ENCODE results near the gene GNB5.
"Not testable (repeated sequence)": the region's sequence is repeated elsewhere in the genome, so short reads cannot be mapped to it uniquely, and the experiment has no call there.

The GNB5 gene

DNA sequence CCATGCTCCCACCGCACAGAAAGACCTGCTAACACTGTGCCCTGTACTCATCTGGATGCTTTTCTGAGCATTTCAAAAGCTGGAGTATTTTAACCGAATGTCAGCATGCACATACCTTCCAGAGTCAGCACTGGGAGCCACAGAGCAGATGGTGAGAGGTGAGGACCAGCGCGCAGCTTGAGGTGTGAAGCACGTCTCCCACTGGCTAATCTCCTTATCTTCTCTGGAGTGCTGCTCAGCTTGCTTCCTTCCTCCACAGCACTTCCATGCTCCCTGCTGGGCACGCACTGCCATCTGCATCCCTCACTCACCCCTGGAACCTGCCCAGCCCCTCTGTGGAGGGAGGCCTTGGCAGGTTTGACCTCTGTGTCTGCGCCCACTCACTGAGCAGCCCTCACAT is at the start of gene GNB5:
GNB5 (minus strand) TSS at position 186 of the 400 bp plus-strand sequence. CDS start 6,716 bp downstream, outside the sequence.
- DNase-seq, result no peak
- in situ Hi-C loops (cut with HindIII; ENCODE audit: low pct_ligation_motif_present, low pct_unique_long_range_greater_than_20kb, low sequenced_read_pairs), result no loop called here

DNA sequence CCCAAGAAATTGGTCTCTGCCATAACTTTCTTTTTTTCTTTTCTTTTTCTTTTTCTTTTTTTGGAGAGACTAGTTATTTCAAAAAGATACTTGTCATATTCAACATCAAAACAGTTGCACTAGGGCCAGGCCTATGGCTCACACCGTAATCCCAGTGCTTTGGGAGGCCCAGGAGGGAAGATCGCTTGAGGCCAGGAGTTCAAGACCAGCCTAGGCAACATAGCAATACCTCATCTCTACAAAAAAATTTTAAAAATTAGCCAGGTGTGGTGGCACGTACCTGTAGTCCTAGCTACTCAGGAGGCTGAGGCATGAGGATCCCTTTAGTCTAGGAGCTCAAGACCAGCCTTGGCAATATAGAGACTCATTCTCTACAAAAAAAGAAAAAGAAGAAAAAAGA is 49.0 kb upstream of the GNB5 start:
- in situ Hi-C loops (cut with HindIII; ENCODE audit: low pct_ligation_motif_present, low pct_unique_long_range_greater_than_20kb, low sequenced_read_pairs), result no loop called here
- no peak for DNase-seq

- in situ Hi-C loops (cut with HindIII; ENCODE audit: low pct_ligation_motif_present, low pct_unique_long_range_greater_than_20kb, low sequenced_read_pairs); DNase-seq: not testable (repeated sequence)
These were observed 47.9 kb upstream of the GNB5 start for GRCh38 chr15:52238989-52239525.

DNA sequence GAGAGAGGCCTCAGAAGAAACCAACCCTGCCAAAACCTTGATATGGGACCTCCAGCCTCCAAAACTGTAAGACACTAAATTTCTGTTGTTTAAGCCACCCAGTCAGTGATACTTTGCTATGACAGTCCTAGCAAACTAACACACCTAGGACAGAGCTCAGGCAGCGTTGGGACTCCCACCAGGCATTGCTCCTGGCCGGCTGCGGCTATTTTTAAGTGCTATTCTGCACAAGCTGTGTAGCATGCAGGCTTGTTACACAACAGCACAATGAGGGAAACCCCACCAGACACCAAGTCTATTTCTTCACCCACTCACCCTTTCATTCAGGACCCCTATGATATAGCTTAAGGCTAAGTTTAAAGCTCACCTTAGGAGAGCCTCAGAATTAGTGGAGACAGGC is 47.0 kb upstream of the GNB5 start:
- DNase-seq, result no peak
- in situ Hi-C loops (cut with HindIII; ENCODE audit: low pct_ligation_motif_present, low pct_unique_long_range_greater_than_20kb, low sequenced_read_pairs), result no loop called here

GRCh38 chr15:52236013-52236412 is 44.8 kb upstream of the GNB5 start:
- in situ Hi-C loops (cut with HindIII; ENCODE audit: low pct_ligation_motif_present, low pct_unique_long_range_greater_than_20kb, low sequenced_read_pairs), result no loop called here
- no peak for DNase-seq

DNA sequence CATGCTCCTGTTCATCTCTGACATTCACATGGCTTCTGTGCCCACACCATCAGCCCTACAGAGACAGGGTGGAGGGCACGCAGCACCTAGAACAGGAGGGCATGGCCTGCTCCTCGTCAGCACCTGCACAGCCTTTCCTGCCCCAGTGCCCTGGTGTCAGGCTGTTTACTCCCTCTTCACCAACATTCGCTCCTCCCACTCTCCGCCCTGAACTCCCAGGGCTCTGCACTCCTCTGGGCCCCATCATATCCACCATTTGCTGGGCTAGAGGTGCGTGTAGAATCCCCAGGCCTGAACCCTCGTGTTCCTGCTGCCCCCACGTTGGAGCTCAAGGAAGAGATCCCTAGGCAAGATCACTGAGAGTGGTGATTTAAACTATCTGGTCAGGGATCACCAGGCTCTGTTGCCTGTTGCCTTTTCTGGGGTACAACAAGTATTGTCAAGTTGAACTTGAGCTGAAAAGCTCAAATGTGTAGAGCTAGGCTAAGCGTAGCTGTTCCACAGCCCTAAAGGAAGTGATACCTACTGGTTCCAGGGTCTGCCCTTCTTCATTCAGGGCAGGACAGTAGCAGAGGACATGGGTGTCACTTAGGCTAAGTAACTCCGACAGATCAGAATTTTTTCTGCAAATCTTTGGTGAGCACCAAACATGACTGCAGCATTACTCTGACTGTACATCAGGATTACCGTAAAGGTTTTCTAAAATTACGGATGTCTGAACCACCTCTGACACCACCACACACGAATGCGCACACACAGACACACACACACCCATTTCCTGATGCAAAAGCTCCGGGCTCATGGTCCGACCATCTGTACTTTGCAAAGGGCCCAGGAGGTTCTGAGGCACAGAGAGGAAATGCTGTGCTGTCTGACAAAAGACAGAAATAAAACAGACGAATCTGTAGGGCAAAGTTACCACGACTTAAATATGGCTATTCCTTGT is 43.7 kb upstream of the GNB5 start:
- in situ Hi-C loops (cut with HindIII; ENCODE audit: low pct_ligation_motif_present, low pct_unique_long_range_greater_than_20kb, low sequenced_read_pairs), result no loop called here
- no peak for DNase-seq

DNA sequence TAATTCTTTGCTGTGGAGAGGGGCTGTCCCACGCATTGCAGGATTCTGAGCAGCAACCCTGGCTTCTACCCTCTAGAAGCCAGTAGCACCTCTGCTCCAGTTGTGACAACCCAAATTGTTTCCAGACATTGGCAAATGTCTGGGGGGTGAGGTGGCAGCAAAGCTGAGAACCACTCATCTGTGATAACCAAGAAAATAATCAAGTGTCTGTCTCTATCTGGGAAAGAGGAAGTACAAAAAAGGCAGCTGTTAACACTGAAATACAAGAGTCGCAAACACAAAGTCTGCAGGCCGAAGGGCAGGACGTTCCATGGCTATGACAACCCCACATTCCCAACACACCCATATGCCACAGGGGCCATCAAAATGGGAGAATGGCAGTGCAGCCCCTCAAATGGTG is 42.2 kb upstream of the GNB5 start:
- in situ Hi-C loops (cut with HindIII; ENCODE audit: low pct_ligation_motif_present, low pct_unique_long_range_greater_than_20kb, low sequenced_read_pairs), result no loop called here
- DNase-seq, result no peak

- in situ Hi-C loops (cut with HindIII; ENCODE audit: low pct_ligation_motif_present, low pct_unique_long_range_greater_than_20kb, low sequenced_read_pairs), result no loop called here
These were observed 41.1 kb upstream of the GNB5 start for GRCh38 chr15:52232327-52232726.

GRCh38 chr15:52230073-52230472 is 38.9 kb upstream of the GNB5 start:
- in situ Hi-C loops (cut with HindIII; ENCODE audit: low pct_ligation_motif_present, low pct_unique_long_range_greater_than_20kb, low sequenced_read_pairs), result no loop called here
- DNase-seq, result no peak

More at GRCh38 chr15:52232327-52232726, 41.1 kb upstream of the GNB5 start:
- DNase-seq, result no peak

GRCh38 chr15:52228921-52229320 is 37.7 kb upstream of the GNB5 start:
- in situ Hi-C loops (cut with HindIII; ENCODE audit: low pct_ligation_motif_present, low pct_unique_long_range_greater_than_20kb, low sequenced_read_pairs), result no loop called here

GRCh38 chr15:52227456-52227855 is 36.3 kb upstream of the GNB5 start:
- in situ Hi-C loops (cut with HindIII; ENCODE audit: low pct_ligation_motif_present, low pct_unique_long_range_greater_than_20kb, low sequenced_read_pairs), result no loop called here
- peak; percentile 75 for DNase-seq

More at GRCh38 chr15:52228921-52229320, 37.7 kb upstream of the GNB5 start:
- DNase-seq, result peak; percentile 29

GRCh38 chr15:52225230-52225629 is 34.0 kb upstream of the GNB5 start:
- no peak for DNase-seq
- in situ Hi-C loops (cut with HindIII; ENCODE audit: low pct_ligation_motif_present, low pct_unique_long_range_greater_than_20kb, low sequenced_read_pairs), result no loop called here

- no peak for DNase-seq
- in situ Hi-C loops (cut with HindIII; ENCODE audit: low pct_ligation_motif_present, low pct_unique_long_range_greater_than_20kb, low sequenced_read_pairs), result no loop called here
These were observed 33.0 kb upstream of the GNB5 start for GRCh38 chr15:52224211-52224610.

- DNase-seq, result no peak
- in situ Hi-C loops (cut with HindIII; ENCODE audit: low pct_ligation_motif_present, low pct_unique_long_range_greater_than_20kb, low sequenced_read_pairs), result no loop called here
These were observed 30.5 kb upstream of the GNB5 start for GRCh38 chr15:52221730-52222129.

DNA sequence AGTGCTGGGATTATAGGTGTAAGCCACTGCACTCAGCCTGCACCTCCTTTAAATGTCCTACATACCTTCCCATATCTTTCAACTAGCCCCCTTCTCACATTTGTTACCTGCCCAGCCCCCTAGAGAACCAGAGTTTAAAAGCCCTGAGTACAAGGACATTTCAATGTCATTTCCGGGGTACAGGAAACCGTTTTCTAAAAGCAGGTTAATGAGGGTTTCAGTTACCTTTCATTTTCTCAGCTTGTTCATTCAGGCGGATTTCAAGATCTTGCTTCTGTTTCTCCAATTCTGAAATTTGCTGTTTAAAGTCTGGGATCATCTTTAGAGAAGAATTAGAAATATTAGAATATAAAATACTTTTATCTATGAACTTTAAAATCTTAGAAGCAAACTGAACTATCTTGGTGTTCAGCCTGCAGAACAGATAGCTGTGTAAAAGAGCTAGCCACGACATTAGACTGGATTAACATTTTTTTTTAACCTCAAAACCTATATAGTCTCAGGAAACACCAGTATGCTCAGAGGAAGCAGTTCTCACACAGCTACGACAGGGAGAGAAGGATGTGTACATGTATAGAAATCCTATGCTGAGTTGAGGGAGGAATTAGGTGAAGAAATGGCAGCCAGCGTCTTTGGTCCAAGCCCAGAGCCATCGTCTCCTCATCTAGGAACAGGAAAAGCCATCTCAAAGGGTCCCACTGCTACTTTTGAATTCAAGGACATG is 29.9 kb upstream of the GNB5 start:
- DNase-seq, result no peak
- in situ Hi-C loops (cut with HindIII; ENCODE audit: low pct_ligation_motif_present, low pct_unique_long_range_greater_than_20kb, low sequenced_read_pairs), result no loop called here

DNA sequence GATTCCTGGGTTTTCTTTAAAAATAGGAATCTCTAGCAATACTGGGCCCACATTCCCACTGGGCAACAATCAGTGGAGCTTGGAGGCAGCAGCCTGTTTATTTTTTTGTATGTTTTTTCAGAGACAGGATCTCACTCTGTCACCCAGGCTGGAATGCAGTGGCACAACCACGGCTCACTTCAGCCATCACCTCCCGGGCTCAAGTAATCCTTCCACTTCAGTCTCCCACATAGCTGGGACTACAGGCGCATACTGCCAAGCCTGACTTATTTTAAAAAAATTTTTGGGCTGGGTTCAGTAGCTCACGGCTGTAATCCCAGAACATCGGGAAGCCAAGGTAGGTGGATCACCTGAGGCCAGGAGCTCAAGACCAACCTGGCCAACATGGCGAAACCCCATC is 29.1 kb upstream of the GNB5 start:
- DNase-seq, result no peak
- in situ Hi-C loops (cut with HindIII; ENCODE audit: low pct_ligation_motif_present, low pct_unique_long_range_greater_than_20kb, low sequenced_read_pairs), result no loop called here

- no peak for DNase-seq
- in situ Hi-C loops (cut with HindIII; ENCODE audit: low pct_ligation_motif_present, low pct_unique_long_range_greater_than_20kb, low sequenced_read_pairs), result no loop called here
These were observed 27.6 kb upstream of the GNB5 start for GRCh38 chr15:52218816-52219215.

DNA sequence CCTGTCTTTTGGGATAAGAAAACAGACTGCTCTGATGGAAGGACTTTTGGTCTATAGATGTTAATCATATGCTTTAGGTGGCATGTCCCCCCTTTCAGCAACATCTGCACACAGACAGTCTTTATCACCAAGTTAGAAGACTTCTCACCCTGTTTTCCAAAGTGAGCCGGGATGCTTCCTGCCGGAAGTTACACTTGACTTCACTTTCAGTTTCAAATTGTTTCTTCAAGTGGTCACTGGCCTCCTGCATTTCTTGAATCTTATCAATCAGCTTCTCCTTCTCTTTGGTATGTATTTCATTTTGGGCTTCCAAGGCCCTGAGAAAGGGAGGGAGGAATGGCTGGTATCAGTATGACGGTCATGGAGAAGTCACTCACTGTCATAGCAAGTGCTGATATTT is 27.2 kb upstream of the GNB5 start:
- in situ Hi-C loops (cut with HindIII; ENCODE audit: low pct_ligation_motif_present, low pct_unique_long_range_greater_than_20kb, low sequenced_read_pairs), result no loop called here
- no peak for DNase-seq

DNA sequence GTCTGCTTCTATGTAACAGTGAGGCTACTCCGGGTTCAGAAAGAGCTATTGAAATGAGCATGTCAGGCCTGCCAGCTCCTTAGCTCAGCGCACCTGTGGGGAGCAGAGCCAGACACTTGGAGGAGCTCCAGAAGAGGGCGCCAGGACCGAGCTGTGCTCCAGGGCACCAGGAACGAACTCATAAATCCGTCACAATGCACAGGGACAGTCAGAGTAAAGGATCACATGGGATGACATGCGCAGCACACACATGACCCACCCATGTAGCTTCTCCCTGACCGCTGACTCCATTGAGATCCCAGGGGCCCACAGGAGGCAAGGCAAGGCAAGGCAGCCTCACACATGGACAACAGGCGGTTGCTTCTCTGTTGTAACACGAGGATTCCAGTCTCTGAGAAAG is 26.0 kb upstream of the GNB5 start:
- no peak for DNase-seq
- in situ Hi-C loops (cut with HindIII; ENCODE audit: low pct_ligation_motif_present, low pct_unique_long_range_greater_than_20kb, low sequenced_read_pairs), result no loop called here

Data from ACHN (cell line).